Measurements from ENCODE around the gene CEBPE. TPM values are rescaled to one million over a fixed set of nuclear protein-coding genes. Genes with fewer than 3 reads are reported as not detected.

CEBPE gene
- polyA plus RNA-seq, 1 donor, result 0.11 TPM

DNA sequence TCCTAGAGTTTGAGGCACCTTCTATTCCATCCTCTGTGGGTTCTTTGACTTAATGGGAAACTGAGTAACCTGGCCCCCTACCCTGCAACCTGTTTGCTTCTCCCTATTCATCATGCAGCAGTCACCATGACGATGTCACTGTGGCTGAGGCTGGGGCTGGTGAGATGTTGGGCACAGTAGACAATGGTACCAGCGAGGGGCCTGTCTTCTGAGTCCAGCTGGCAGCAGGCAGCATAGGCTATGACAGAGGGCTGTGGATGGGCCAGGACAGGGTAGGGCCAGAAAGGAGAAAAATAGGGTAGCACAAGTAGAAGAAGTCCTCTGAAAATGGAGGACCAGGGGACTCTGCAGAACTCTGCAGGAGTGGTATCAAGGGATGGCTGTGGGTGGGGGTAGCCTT is 16.3 kb downstream of the CEBPE start:
- DNase-seq (ENCODE audit: low read depth), result no peak

DNA sequence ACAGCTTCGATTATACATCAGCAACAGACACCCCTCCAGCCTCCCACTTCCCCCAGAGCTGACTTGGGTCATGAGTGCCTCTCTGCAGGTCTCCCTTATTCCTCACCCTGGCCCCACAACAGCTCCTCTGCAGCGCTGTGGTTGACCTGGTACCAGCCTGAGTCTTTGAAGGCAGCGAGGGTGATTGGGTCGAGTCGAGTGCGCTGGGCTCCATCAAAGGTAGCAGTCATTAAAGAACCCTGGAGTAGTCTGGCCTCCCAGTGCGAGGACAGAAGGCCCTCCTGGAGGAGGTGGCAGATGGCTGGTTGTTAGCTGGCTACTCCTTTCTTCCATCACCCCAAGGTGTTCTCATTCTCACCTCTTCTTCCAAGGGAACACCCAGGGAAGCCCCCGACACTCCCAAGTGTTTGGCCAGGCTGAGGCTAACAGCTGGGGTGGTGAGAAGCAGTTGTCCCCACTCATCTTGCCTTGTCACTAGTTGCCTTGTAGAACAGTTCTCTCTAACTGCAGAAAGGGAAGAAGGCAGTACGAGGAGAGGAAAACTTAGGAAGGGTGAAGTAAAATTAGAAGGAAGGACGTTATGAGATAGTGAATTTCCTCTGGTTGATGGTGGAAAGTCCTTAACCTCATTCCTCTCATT is 16.9 kb downstream of the CEBPE start:
- no peak for DNase-seq (ENCODE audit: low read depth)

DNA sequence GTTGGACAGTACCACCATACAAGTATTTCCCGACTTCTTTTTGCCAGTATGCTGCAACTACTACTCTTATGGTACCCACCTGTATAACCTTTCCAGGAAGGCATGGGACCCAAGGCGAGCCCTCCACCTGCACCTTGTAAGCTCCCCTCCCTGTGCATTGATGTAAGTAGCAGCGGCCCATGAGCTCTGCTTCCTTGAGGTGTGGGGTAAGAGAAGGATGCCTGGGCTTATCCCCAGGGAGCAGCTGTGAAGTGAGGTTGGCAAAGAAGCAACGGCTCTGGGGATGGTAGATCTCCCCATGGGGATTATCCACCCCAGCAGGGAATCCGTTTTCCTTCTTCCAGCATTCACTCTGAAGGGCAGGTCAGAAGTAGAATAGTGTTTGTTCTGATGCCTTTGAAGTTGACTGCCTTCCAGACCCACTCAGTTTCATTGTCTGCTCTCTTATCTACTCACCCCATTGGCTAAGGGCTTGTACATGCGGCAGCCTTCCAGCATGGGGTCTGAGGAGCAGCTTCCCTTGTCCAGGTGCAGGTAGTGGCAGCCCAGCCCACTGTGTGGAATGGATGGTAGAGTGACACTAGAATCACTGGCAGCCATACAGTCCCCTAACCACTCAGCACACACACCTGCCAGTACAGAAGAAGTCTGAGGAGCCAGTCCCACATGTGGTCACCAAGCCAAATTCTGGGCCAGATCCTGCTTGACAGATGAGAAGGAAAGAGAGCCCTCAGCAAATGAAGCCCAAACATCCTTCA is 17.7 kb downstream of the CEBPE start:
- no peak for DNase-seq (ENCODE audit: low read depth)

DNA sequence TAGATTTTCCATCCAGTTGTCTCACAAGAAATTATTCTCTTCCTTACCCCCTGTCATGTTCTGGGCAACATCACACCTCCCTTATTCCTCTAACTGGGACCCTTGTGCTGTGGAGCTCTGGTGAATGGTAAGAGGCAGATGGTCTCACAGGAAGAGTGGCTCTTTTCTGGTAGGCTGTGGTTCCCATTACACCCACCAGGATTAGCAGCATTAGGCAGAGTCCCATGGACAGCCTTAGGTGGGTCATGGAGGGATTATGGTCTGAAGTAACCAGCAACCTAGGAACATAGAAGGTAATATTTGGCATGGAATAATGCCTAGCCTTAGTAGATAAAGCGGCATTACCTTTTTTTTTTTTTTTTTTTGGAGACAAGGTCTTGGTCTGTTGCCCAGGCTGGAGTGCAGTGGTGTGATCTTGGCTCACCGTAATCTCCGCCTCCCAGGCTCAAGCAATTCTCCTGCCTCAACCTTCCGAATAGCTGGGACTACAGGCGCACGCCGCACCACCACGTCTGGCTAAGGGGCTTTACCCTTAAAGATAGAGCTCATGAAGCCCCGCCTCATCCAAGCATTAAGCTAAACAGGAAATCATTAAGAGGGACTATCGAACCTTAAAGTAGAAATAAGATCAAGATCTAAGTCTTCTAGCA is 19.7 kb downstream of the CEBPE start:
- no peak for DNase-seq (ENCODE audit: low read depth)

DNA sequence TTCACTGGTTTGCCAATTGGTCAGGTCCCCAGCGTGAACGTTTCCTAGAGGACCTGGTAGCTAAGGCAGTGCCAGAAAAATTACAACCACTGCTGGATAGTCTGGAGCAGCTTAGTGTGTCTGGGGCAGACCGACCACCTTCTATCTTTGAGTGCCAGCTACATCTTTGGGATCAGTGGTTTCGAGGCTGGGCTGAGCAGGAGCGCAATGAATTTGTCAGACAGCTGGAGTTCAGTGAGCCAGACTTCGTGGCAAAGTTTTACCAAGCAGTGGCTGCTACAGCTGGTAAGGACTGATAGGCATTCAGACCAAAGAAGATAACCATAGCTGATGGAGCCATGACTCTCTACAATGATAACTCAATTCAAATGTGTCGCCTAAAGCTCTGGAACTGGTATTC is 21.3 kb downstream of the CEBPE start:
- no peak for DNase-seq (ENCODE audit: low read depth)

DNA sequence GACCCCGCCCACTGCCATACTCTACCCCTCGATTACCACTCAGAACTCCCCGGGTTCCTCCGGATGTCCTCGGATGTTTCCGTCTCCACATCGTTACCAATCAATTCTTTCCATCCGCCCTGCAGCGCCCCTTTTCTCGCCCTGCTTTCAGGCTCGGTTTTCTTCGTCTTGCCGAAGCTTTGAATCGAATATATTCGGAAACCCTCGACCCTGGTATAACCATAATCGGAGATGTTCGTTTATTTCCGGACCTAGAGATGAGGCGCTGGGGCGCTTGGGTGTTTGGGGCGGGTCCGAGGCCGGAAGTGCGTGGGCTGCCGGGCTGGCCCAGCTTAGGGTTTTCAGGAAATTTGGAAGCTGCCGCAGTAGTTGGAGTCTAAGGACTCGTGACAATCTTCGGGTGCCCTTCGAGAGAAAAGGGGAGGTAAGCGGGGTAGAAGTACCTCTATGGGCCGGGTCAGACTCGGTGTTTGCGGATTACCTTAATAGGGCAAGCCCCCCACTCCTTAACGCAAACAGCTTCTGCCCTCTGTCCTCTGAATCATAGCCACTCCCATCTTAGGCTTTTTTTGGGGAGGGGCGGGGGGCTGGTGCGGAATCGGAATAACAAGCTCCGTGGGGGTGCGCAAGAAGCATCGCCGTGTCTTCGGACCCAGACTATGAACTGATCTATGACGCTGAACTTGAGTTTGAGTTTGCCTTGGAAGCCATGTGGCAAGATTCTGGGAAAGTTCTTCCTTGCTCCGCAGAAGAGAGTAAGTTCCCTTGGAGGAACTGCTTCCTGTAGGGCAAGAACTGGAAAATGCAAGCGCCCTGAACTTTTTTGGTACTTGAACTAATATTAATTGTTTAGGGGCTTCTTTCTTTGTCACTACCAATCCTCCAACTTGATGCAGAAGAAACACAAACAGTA is 23.6 kb downstream of the CEBPE start, which contains the start of gene C14orf119:
C14orf119 (plus strand) TSS at position 310 of the 913 bp plus-strand sequence. CDS start 2,154 bp downstream, outside the sequence.
- DNase-seq (ENCODE audit: low read depth), result peak; percentile 100

DNA sequence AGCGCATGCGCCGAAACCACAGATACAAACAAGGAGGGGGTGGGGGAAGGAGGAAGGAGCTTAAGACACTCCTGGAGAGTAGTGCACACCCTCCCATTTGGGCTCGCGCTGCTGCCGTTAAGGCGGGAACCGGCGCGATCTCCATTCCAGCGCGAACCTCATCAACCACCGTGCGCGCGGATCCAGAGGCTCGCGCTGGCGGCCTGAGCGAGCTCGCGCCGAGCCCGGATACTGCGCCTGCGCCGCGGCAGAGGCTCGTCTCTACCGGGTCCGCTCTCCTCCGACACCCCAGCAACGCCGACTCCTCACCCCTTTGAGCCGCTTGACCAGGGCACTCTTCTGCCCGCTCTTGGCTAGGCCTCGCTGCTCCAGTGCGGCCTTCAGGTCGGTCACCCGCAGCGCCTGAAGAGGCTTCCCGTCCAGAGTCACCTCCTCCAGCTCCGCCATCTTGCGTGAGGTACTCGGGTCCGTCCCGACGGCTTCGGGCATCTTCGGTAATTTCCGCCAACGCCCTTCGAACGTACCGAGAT is 24.3 kb downstream of the CEBPE start, which contains the start of gene ACIN1:
ACIN1 (minus strand) TSS at position 471 of the 530 bp plus-strand sequence; CDS start at position 447, 24 bp downstream.
- peak; percentile 67 for DNase-seq (ENCODE audit: low read depth)

DNA sequence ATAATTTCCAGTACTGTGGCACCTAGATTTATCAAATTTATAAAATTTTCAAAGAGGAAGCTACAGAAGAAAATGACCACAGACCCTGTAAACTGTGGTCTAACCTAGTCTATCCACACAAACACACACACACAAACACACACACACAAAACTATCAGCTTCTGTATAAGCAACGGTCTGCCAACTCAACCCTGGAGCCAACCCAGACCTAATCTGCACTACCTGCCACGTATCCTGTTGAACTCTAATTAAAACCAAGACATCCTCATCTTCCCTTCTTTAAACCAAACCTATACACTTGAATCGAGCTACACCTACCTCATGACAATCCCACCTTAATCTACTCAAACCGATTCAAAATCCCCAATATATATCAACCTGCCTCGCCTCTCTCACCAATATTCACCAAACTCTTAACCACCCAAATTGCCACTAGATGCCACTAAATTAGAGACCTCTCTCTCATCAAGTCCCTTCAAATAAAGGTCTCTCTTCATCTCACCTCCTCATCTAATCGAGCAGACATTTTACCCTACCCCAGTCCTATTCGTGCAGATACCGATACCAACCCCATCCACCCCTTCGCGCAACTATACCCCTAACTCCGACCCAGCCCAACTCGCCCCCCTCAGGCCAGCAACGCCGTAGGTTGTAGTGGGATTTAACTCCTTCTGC is 24.9 kb downstream of the CEBPE start:
- no peak for DNase-seq (ENCODE audit: low read depth)

DNA sequence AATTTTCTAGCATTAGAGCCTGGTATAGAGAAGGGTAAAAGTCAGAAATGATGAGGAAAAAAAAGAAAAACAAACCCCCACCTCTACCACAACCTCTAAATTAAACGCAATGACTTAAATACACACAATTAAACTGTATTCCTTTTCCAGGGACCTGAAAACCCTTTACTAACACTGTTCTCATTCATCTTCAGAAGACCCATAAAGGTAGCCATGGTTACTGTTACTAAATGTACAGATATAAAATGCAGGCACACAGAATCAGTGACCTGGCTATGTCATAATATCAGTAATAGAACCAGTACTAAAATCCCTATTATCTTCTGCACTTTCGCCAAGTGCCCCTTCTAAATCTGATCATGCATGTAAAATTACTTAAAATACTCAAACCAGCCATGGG is 25.5 kb downstream of the CEBPE start:
- no peak for DNase-seq (ENCODE audit: low read depth)

DNA sequence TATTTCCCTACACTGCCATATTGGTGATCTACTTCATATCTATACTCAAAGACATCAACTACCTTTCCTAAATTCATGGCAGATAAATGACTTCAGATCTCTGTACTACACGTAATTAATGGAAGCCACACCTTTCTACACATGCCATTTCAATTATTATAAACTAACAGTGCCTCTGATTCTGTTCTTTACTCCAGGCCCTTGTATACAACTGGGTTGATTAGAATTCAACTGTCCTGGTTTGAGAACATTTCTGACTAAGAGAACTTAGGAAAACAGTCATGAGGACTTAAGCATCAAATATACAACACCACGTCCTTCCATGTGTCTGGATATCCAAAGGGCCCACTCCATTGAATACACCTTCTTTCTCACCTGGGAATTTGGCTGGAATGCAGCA is 26.0 kb downstream of the CEBPE start:
- no peak for DNase-seq (ENCODE audit: low read depth)

DNA sequence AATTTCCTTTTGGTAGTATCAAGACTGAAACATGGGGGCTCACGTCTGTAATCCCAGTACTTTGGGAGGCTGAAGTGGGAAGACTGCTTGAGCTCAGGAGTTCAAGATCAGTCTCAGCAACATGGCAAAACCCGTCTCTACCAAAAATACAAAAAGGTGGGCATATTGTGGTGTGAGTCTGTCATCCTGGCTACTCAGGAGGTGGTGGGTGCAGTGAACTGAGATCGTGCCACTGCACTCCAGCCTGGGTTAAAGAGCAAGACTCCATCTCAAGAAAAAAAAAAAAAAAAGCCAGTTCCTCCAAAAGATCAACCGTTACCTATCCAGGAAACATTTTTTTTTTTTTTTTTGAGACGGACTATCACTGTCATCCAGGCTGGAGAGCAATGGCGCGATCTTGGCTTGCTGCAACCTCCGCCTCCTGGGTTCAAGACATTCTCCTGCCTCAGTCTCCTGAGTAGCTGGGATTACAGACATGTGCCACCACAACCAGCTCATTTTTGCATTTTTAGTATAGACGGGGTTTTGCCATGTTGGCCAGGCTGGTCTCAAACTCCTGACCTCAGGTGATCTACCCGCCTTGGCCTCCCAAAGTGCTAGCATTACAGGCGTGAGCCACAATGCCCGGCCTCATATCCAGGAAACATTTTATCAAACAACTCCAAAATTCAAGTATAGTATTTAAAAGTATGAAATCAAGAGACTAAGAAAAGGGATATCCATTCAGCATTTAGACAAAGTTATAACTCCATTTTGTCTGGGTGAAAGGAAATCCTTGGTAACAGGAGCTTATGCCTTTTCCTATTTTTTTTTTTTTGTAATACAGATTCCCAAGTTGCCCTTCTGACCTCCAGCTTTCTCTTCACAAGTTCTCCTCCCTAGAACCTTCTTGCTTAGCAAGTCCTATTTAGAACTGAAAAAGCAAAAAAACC is 27.5 kb downstream of the CEBPE start:
- DNase-seq (ENCODE audit: low read depth), result no peak

DNA sequence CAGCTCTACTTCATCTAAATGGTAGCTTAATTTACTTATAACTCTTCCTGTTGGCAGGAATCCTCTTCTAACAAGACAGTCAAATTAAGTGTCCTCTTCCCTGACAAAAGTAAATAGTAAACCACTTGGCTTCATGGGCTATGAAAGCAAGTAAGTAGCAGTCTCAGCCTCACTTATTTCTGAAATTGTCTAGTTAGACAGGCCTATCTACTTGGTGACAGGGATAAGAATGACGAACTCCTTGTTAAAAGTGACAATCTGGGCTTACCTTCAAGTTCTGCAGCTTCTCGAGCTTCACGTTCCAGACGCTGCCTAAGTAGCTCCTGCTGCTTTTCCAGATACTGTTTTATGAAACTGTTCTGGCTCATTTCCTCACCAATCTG is 28.8 kb downstream of the CEBPE start:
- no peak for DNase-seq (ENCODE audit: low read depth)

DNA sequence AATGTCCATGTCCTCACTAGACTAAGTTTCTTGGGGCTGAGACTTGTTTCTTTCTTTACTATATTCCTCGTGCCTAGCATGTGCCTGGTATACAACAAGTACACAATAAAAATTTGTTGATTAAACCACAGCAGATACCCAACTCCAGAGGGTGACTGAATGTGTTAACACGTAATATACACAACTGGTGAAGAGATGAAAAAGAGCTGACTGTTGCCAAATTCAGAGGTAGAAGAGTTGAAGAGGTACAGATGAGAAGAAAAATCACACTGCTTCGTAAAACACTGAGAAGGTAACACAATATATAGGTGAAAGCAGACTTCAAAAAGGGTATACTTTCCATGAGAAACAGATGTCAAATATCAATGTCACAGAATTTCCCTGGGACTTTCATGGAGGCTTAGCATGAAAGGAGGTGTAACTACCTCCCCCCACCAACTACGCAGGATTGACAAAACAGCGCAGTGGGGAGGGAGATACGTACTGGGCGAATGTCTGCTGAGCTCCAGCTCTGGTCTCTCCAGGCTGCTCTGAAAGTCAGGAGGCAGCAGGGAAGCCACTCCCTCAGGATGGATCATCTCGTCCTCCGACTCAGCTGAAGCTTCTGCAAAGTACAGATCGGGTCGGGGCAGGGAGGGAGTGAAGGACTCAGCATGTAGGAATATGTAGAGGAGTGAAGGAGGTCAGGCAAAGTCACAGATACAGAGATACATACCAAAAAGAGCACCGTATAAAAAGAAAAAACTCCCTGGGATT is 29.4 kb downstream of the CEBPE start:
- DNase-seq (ENCODE audit: low read depth), result no peak

DNA sequence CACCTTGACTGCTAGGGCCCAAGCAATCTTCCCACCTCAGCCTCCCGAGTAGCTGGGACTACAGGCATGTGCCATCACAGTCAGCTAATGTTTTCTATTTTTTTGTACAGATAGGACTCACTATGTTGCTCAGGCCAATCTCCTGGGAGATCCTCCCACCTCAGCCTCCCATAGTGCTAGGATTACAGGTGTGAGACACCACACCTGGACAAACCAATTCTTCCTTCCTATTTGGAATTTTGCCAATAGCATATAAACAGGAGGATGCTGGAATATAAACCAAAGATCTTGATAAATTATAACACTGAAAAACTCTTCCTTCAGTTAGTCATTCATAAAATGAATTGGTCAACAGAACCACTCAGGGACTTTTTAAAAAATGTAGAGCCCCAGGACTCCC is 32.5 kb downstream of the CEBPE start:
- no peak for DNase-seq (ENCODE audit: low read depth)

DNA sequence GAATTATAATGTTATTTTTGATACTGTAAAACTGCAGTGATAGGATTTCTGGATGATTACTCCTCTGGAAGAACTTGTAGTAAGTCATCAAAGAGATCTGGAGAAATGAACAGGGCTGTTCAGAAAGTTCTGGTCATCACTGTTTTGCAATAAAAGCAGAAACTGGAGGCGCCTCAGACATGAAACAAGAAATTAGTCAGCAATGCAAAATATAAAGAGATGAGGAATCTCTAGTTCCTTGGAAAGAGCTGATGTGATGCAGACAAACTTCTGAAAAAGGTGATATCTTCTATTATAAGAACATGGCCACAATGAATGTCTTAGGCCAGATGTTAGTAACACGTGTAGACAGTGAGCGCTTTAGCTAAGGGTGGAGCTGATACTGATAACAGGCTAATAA is 33.6 kb downstream of the CEBPE start:
- DNase-seq (ENCODE audit: low read depth), result no peak

DNA sequence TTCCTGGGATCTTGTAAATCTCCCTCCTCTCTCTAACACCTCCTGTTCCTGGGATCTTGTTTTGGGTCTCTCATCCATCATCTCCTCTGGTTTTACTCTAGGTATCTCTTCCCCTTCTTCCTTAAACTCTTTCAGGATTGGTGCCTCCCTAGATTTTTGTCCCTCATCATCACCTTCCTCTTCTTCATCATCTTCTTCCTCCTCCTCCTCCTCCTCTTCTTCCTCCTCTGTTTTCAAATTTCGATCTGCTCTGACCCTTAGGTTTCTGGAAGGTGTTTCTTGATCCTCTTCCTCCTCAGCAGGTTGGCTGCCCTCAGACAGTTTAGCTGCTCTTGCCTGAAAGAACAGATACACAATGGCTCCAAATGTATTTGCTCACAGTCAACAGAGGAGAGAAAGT is 38.6 kb downstream of the CEBPE start:
- DNase-seq (ENCODE audit: low read depth), result no peak

DNA sequence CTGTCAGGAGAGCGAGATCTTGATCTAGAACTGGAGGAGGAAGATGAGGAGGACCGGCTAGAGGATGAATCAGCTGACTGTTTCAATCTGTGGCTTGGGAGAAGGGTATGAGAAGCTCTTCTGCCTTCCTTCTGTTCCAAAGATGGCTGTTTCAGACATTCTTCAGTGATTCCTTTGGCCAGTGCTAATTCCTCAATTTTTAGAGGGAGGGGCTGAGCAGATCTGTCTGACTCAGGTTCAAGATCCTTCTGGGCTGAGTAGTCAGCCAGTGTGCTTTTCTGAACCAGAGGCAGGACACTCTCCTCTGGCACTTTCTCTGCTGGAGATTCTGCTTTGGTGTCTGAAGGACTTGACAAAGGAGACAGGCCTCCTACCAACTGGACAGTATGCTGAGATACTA is 39.3 kb downstream of the CEBPE start:
- no peak for DNase-seq (ENCODE audit: low read depth)

DNA sequence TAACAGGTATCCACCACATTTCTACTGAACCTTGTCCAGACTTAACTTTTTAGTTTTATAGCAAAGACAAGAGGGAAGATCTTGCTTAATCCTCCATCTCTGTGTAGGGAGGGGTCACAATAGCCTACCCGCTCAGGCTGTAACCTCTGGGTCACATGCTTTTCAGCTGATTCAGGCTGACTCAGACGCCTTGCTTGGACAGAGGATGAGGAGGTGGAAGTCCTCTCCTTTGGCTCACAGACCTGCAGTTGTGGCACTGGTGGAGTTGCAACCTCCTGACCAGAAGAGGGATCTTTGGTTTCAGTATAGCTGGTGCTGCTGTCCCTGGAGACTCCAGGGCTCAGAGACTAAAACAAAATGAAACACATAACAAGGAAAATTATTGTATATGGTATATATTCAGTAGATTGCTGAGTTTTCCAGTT is 40.4 kb downstream of the CEBPE start:
- DNase-seq (ENCODE audit: low read depth), result no peak

DNA sequence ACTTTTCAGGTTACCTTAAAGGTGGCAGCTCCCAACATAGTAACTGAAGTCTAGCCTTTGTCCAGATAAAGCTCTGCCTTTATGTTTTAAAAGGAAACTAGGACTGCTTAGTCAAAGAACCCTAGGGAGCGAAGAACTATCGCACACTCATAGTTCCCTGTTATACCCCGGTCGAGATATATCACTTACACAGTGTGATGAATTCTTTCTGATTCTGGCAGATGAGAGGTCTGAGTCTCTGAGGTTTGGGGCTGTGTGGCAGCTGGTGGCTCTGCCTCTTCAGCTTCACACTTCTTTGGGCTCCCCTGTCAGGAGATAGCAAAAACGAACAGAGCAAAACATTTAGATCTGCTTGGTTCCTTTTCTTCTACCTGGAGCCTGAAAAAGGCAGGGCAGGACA is 41.1 kb downstream of the CEBPE start:
- no peak for DNase-seq (ENCODE audit: low read depth)
